SU-DHL-6 (cell line): ENCODE data around the gene HAUS7.

Experiments used
- H2AFZ ChIP-seq: fragments of 200-600 bp; sonication (generic); 2 replicates; pipeline ENCODE4 v1.6.1; 2014; ENCODE audit warnings: low read depth, mild to moderate bottlenecking, moderate library complexity, mixed read lengths, antibody characterized with exemption, low read length; ENCODE audit not compliant: severe bottlenecking
- H3F3A ChIP-seq: fragments of 200-600 bp; shearing (Covaris generic); 2 replicates; pipeline ENCODE4 v1.6.0; 2016; ENCODE audit warnings: antibody characterized with exemption, mild to moderate bottlenecking; ENCODE audit not compliant: insufficient read depth
- H3K27ac ChIP-seq: fragments of 200-600 bp; sonication (generic); 2 replicates; pipeline ENCODE4 v1.5.1; 2016; ENCODE audit warnings: low read depth, mild to moderate bottlenecking, low read length, moderate library complexity, mixed read lengths
- H3K27me3 ChIP-seq: fragments of 200-600 bp; sonication (generic), shearing (Covaris generic); 2 replicates; pipeline ENCODE4 v1.6.0; 2014; ENCODE audit warnings: mild to moderate bottlenecking, low read length
- H3K36me3 ChIP-seq: fragments of 200-600 bp; sonication (generic); 2 replicates; pipeline ENCODE4 v1.6.1; 2014; ENCODE audit warnings: mild to moderate bottlenecking, low read length, mixed read lengths
- H3K4me2 ChIP-seq: fragments of 300-600, 200-600 bp; shearing (Covaris generic), sonication (generic); 2 replicates; pipeline ENCODE4 v1.6.0; 2014; ENCODE audit warnings: low read length, low read depth, mild to moderate bottlenecking; ENCODE audit not compliant: poor library complexity, severe bottlenecking
- H3K4me3 ChIP-seq: fragments of 200-600 bp; sonication (generic); 2 replicates; pipeline ENCODE4 v1.5.1; 2014; ENCODE audit warnings: antibody characterized with exemption, low read length, mild to moderate bottlenecking, mixed read lengths; ENCODE audit not compliant: insufficient read depth, poor library complexity, severe bottlenecking
- H3K79me2 ChIP-seq: fragments of 200-600 bp; sonication (generic); 2 replicates; pipeline ENCODE4 v1.6.1; 2014; ENCODE audit warnings: mild to moderate bottlenecking, low read length, moderate library complexity; ENCODE audit not compliant: insufficient read depth
- H3K9ac ChIP-seq: fragments of 200-600 bp; sonication (generic); 2 replicates; pipeline ENCODE4 v1.7.0; 2014; ENCODE audit warnings: mild to moderate bottlenecking, low read length
- H3K9me2 ChIP-seq: fragments of 200-600 bp; sonication (generic); replicated peaks from 2 replicates; pipeline ENCODE4 v1.6.1; 2014; ENCODE audit warnings: low read length; ENCODE audit not compliant: insufficient read depth
- H3K9me3 ChIP-seq: fragments of 200-600 bp; sonication (generic); 2 replicates; pipeline ENCODE4 v1.6.1; 2014; ENCODE audit warnings: low read length, mixed read lengths; ENCODE audit not compliant: insufficient read depth
- H4K20me1 ChIP-seq: fragments of 200-600 bp; sonication (generic); 2 replicates; pipeline ENCODE4 v1.6.1; 2014; ENCODE audit warnings: low read depth, mild to moderate bottlenecking, antibody characterized with exemption, low read length, moderate library complexity, mixed read lengths
- EZH2phosphoT487 ChIP-seq: fragments of 200-600 bp; sonication (generic), shearing (Covaris generic); conservative IDR thresholded peaks from 2 replicates; pipeline ENCODE4 v1.6.1; 2018; ENCODE audit warnings: mild to moderate bottlenecking, antibody characterized with exemption, low read length, moderate library complexity, mixed read lengths
- TF ChIP-seq, protein P1 (sequence below): fragments of 200-600 bp; sonication (generic); IDR thresholded peaks from one replicate; pipeline ENCODE4 v1.5.1; 2017; ENCODE audit warnings: antibody characterized with exemption, mild to moderate bottlenecking, low read length, moderate library complexity; ENCODE audit not compliant: insufficient read depth, poor library complexity, severe bottlenecking

HAUS7 gene

DNA sequence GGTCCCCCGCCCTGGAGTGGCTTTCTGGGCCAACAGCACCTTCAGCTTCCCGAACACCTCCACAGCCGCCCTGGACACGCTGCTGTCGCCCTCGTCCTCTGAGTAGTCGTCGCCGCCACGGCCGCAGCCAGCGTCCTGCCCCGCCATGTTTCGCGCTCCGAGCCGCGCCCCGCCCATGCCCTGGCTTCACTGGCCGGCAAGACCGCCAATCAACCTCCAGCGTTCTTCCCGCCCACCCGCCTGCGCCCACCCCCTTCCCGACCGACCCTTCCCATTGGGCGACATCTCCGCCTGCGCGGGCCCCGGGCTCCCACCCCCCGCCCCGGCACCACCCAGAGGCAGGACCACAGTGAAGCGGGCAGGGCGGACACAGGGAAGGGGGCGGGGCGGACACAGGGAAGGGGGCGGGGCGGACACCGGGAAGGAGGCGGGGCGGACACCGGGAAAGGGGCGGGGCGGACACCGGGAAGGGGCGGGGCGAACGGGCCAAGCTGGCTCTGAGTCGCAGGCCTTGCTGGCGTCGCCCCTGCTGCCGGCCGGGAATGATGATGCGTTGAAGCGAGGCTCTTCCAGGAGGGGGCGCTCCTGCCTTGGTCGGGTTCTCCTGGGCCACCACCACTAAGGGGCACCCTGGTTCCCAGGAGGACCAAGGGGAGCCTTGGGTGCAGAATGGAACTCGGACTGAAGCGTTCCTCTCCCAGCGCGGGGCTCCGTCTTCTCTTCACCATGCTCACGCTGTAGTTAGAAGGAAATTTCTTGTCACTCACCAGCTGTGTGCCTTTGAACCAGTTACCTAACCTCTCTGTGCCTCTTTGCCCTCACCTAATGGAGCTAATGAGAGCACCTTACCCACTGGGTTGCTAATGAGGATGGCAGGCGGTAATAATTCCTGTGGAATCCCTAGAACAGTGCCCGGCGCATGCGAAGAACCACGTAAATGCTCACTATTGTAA lies at the start of gene HAUS7:
Gene HAUS7 (minus strand): TSS at position 166 of the 953 bp plus-strand sequence. CDS start 19 bp downstream, at position 147.
- H3K79me2 ChIP-seq = peaks cover 11% of the 10 kb centered on the region
- peak within 1 kb of the TSS; percentile 91 for H3K4me2 ChIP-seq
- H3K9ac ChIP-seq = peak within 1 kb of the TSS; percentile 93
- H3K27me3 ChIP-seq = no peaks in the 10 kb centered on the region
- peak within 1 kb of the TSS; percentile 91 for H3K4me3 ChIP-seq
- no peaks in the 10 kb centered on the region for H3K36me3 ChIP-seq
- H3K9me3 ChIP-seq = no peaks in the 10 kb centered on the region
- TF ChIP-seq EZH2phosphoT487 = no peak
- TF ChIP-seq, protein P1, sequence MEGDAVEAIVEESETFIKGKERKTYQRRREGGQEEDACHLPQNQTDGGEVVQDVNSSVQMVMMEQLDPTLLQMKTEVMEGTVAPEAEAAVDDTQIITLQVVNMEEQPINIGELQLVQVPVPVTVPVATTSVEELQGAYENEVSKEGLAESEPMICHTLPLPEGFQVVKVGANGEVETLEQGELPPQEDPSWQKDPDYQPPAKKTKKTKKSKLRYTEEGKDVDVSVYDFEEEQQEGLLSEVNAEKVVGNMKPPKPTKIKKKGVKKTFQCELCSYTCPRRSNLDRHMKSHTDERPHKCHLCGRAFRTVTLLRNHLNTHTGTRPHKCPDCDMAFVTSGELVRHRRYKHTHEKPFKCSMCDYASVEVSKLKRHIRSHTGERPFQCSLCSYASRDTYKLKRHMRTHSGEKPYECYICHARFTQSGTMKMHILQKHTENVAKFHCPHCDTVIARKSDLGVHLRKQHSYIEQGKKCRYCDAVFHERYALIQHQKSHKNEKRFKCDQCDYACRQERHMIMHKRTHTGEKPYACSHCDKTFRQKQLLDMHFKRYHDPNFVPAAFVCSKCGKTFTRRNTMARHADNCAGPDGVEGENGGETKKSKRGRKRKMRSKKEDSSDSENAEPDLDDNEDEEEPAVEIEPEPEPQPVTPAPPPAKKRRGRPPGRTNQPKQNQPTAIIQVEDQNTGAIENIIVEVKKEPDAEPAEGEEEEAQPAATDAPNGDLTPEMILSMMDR = peak; percentile 49
- H4K20me1 ChIP-seq = no peaks in the 10 kb centered on the region
- H3K9me2 ChIP-seq = no peaks in the 10 kb centered on the region
- no peak within 1 kb of the TSS for H3K27ac ChIP-seq
- no peaks in the 10 kb centered on the region for H3F3A ChIP-seq
- H2AFZ ChIP-seq = peak within 1 kb of the TSS; percentile 84

DNA sequence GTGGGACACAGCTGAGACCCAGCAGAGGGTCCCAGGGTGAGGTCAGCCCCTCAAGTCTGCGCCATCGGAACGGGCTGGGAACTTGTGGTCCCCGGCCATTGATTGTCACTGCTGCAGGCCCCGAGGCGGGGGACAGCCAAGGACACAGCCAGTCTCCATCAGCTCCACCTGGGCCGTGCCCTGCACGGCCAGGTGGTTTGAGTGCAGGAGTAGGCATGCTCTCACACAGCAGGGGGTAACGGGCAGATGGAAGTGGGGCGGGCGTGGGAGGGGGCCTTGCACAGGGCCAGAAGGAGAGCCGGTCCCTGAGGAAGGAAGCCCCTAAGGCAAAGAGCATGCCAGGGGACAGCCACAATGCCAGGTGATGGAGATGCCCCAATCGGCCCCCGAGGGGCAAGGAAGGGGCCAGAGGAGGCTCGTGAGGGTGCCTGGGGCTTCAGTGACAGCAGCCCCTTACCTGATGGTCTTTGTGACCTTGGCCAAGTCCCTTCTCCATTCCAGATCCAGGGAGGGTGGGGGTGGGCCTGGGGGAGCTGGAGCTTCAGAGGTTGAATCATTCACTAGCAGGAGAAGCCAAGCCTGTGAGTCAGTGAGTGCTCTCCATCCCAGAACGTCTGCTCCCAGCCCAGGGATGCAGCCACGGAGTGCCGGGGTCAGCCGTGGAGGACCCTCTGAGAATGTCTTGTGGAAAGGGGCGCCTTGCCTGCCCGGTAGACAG lies 49.4 kb upstream of the HAUS7 start:
- no peak overlapping the region for H3K9ac ChIP-seq
- no peak overlapping the region for H3K4me3 ChIP-seq
- H3K9me3 ChIP-seq = no peaks in the 10 kb centered on the region
- no peaks in the 10 kb centered on the region for H3K9me2 ChIP-seq
- no peak overlapping the region for H3K27ac ChIP-seq
- H3F3A ChIP-seq = no peaks in the 10 kb centered on the region
- H3K79me2 ChIP-seq = no peaks in the 10 kb centered on the region
- H3K4me2 ChIP-seq = no peak overlapping the region
- H2AFZ ChIP-seq = no peak overlapping the region
- H4K20me1 ChIP-seq = no peaks in the 10 kb centered on the region
- TF ChIP-seq EZH2phosphoT487 = no peak
- TF ChIP-seq, protein P1 = no peak
- H3K27me3 ChIP-seq = no peaks in the 10 kb centered on the region
- no peaks in the 10 kb centered on the region for H3K36me3 ChIP-seq

DNA sequence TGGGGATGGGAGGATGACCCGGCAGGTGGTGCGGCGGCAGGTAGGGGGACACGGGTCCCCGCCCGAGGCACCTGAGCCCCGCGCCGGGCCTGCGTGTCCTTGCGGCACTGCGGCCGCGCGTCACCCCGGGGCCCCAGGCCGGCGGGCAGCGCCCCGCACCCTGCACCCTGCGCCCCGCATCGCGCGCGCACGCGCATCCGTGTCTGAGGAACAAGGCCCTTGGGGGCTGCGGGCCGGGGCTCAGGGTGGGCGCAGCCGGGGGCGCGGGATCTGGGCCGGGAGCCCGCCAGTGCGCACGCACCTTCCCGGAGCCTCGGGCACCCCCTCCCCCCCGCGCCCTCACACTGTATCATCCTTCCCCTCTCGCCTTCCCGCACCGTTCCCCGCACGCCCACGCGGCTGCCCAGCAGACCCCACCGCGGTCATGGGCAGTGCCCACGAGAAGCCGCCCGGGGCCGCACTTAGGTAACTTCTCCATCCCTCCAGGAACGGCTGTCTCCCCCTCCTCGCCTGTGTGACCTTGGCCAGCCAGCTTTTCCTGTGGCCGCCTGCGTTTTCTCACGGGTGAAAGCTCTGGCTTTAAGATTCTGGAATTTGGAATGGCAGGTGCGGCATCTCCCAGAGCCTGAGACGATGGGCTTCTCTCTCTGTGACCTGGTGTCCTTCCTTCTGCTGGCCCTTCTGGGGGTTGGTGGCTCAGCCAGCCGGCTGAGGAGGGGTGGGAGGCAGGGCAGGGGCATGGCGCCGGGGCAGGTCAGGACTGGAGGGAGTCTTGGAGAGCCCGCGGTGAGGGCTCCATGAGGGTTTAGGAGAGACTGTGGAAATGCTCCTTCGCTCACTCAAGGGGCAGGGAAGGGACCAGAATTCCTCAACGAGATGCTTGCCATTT lies 47.8 kb upstream of the HAUS7 start:
- no peaks in the 10 kb centered on the region for H3K27me3 ChIP-seq
- no peak overlapping the region for H3K4me2 ChIP-seq

More for the DNA sequence above, 47.8 kb upstream of the HAUS7 start:
- no peak overlapping the region for H3K9ac ChIP-seq
- no peak overlapping the region for H3K27ac ChIP-seq
- no peaks in the 10 kb centered on the region for H3K9me3 ChIP-seq
- no peak overlapping the region for H2AFZ ChIP-seq
- no peaks in the 10 kb centered on the region for H3F3A ChIP-seq
- TF ChIP-seq, protein P1 = no peak
- TF ChIP-seq EZH2phosphoT487 = no peak
- no peaks in the 10 kb centered on the region for H3K79me2 ChIP-seq
- H3K4me3 ChIP-seq = no peak overlapping the region
- H3K36me3 ChIP-seq = no peaks in the 10 kb centered on the region
- no peaks in the 10 kb centered on the region for H4K20me1 ChIP-seq
- H3K9me2 ChIP-seq = no peaks in the 10 kb centered on the region
